Activated naive CD8-positive, alpha-beta T cell (primary cell): ENCODE results near the gene COL4A6.

Experiments
- H3K27ac Mint-ChIP-seq: one replicate; pipeline ENCODE4 v1.8.0; 2021; ENCODE audit warnings: mixed read lengths
- H3K27me3 Mint-ChIP-seq: one replicate; pipeline ENCODE4 v1.8.0; 2021; ENCODE audit warnings: mixed read lengths
- H3K36me3 Mint-ChIP-seq: one replicate; pipeline ENCODE4 v1.8.0; 2021; ENCODE audit warnings: mixed read lengths
- H3K4me1 Mint-ChIP-seq: one replicate; pipeline ENCODE4 v1.8.0; 2021; ENCODE audit warnings: low read depth, mixed read lengths
- H3K4me3 Mint-ChIP-seq: one replicate; pipeline ENCODE4 v1.8.0; 2021; ENCODE audit warnings: mild to moderate bottlenecking, mixed read lengths
- H3K9me3 Mint-ChIP-seq: one replicate; pipeline ENCODE4 v1.8.0; 2021; ENCODE audit warnings: low read depth, mixed read lengths

COL4A6 gene

DNA sequence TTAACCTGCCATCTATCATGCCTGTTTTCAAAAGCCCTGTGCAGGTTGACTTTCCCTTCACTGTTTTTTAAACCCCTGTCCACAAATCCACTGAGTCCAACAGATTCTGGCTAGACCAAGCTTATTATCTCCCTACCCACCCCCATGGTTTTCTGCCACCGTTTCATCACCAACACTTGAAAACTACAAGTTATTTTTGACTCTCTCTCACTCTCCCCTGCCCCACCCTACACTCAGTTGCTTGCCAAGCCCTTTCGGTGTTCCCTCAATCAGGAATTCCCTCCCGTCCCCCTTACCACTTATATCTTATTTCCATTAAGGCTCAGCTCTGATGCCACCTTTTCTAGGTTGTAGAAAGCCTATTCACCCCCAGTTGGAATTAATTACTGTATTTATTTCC is 316.9 kb downstream of the COL4A6 start:
- no peak overlapping the region for H3K27ac Mint-ChIP-seq
- no peaks in the 10 kb centered on the region for H3K27me3 Mint-ChIP-seq
- H3K9me3 Mint-ChIP-seq: no peaks in the 10 kb centered on the region

DNA sequence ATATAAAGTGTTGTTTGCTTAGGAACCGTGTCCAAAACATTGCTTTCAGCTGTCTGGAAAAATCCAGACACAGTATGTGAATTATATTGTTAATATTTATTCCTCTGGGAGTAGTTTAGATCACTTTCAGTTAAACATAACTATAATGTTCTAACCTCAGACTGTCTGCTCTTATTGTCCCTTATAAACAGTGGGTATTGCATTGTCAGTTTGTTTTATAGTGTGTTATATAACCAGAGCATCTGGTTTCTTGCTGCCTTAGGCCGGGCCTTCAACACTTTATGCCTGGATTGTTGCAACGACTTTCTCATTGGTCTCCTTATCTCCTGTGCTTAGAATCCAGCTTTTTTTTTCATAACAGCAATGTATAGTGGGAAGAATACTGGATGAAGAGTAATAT is 320.2 kb downstream of the COL4A6 start:
- no peaks in the 10 kb centered on the region for H3K9me3 Mint-ChIP-seq
- H3K27me3 Mint-ChIP-seq: no peaks in the 10 kb centered on the region
- peaks cover 2% of the 10 kb centered on the region for H3K4me1 Mint-ChIP-seq
- no peak overlapping the region for H3K4me3 Mint-ChIP-seq
- peaks cover 4% of the 10 kb centered on the region for H3K36me3 Mint-ChIP-seq
- H3K27ac Mint-ChIP-seq: no peak overlapping the region

More for the DNA sequence above, 316.9 kb downstream of the COL4A6 start:
- H3K36me3 Mint-ChIP-seq: no peaks in the 10 kb centered on the region
- no peaks in the 10 kb centered on the region for H3K4me1 Mint-ChIP-seq
- no peak overlapping the region for H3K4me3 Mint-ChIP-seq

DNA sequence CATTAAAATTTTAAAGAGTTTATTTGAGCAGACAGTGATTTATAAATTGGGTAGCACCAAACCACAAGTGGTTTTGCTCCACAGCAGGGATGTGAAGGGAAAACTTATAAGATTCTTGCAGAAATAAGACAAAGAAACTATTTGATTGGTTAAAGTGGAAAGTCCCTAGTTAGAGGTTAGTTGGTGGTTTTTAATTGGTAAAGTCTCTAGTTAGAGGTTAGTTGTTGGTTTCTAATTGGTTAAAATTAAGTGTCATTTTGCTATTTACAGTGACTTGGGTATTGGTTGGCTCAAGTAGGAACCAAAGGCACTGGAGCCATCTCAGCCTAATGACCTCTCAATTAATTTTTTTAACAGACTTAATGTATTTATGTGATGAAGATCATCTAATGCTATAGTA is 323.7 kb downstream of the COL4A6 start:
- no peaks in the 10 kb centered on the region for H3K9me3 Mint-ChIP-seq
- no peak overlapping the region for H3K4me3 Mint-ChIP-seq
- no peak overlapping the region for H3K27ac Mint-ChIP-seq
- peaks cover 2% of the 10 kb centered on the region for H3K4me1 Mint-ChIP-seq
- peaks cover 5% of the 10 kb centered on the region for H3K36me3 Mint-ChIP-seq
- no peaks in the 10 kb centered on the region for H3K27me3 Mint-ChIP-seq
